ENCODE data around the gene CADM2. TPM values are rescaled to one million over a fixed set of nuclear protein-coding genes. Genes with fewer than 3 reads are reported as not detected.

The CADM2 gene
- total RNA-seq, 4 donors from 2014 or later, result 9.6 to 16.2 (median 11.5) TPM

DNA sequence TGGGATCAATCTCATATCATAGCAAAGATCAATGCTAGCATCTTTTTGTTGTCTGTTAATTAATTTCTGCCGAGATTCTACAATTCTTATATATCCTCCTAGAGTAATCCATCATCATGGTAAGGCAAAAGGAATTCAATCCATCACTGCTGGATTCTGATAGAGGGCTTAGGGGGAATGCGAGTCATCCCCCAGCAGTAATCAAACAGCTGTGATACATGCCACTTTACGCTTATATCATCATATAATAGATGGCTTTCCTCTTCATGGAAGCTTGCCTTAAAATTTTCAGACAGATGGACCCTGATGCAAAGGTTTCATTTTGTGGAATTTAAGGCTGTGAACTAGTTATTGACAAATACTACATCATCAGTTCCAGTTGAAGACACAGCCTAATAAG is 645.9 kb downstream of the CADM2 start:
- Histone ChIP-seq H3K27me3 (no peaks in the 10 kb centered on the region), H3K4me1 (no peaks in the 10 kb centered on the region), H3K9me3 (no peaks in the 10 kb centered on the region), H3K4me3 (no peak overlapping the region), H3K36me3 (no peaks in the 10 kb centered on the region), H3K27ac (replicated peaks in 1 of 4) (no peak overlapping the region)
- DNase-seq (ENCODE audit: extremely low spot score), result no peak
- intact Hi-C loops (cut with DNase I), result no loop called here
- WGBS, result 81% methylated on average over 3 of the region's 3 CpGs
- TF ChIP-seq, protein P1, sequence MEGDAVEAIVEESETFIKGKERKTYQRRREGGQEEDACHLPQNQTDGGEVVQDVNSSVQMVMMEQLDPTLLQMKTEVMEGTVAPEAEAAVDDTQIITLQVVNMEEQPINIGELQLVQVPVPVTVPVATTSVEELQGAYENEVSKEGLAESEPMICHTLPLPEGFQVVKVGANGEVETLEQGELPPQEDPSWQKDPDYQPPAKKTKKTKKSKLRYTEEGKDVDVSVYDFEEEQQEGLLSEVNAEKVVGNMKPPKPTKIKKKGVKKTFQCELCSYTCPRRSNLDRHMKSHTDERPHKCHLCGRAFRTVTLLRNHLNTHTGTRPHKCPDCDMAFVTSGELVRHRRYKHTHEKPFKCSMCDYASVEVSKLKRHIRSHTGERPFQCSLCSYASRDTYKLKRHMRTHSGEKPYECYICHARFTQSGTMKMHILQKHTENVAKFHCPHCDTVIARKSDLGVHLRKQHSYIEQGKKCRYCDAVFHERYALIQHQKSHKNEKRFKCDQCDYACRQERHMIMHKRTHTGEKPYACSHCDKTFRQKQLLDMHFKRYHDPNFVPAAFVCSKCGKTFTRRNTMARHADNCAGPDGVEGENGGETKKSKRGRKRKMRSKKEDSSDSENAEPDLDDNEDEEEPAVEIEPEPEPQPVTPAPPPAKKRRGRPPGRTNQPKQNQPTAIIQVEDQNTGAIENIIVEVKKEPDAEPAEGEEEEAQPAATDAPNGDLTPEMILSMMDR (IDR thresholded peaks at IDR 0.05), result no peak
- no peak for TF ChIP-seq EP300 (IDR thresholded peaks at IDR 0.05)
- no peak for TF ChIP-seq POLR2AphosphoS5 (IDR thresholded peaks at IDR 0.05)
- TF ChIP-seq POLR2A (IDR thresholded peaks at IDR 0.05; ENCODE audit: low read depth), result no peak

DNA sequence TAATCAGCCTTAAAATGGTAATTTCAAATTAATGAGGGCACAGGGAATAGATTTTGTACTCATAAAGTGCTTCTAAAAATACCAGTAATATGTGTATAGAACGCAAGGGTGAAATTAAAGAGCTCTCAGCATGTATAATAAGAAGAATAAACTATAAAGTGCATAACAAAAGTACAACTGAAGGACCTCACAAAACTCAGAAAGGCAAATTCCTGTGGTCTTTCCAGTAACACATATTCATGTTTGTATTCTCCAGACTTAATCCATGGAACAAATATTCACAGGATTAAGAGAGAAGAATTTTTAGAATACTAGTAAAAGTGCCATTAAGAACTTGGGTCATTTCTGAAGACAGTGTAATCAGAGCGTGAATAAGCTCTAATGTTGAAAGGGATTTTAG is 646.3 kb downstream of the CADM2 start:
- TF ChIP-seq POLR2AphosphoS5 (IDR thresholded peaks at IDR 0.05) (no peak), EP300 (IDR thresholded peaks at IDR 0.05) (no peak), POLR2A (IDR thresholded peaks at IDR 0.05; ENCODE audit: low read depth) (no peak)
- TF ChIP-seq, protein P1 (IDR thresholded peaks at IDR 0.05), result no peak
- Histone ChIP-seq H3K4me1 (no peaks in the 10 kb centered on the region), H3K4me3 (no peak overlapping the region), H3K27ac (replicated peaks in 1 of 4) (no peak overlapping the region), H3K9me3 (no peaks in the 10 kb centered on the region), H3K36me3 (no peaks in the 10 kb centered on the region), H3K27me3 (no peaks in the 10 kb centered on the region)
- no peak for DNase-seq (ENCODE audit: extremely low spot score)
- intact Hi-C loops (cut with DNase I), result no loop called here
- 79% methylated on average over 2 of the region's 2 CpGs for WGBS

DNA sequence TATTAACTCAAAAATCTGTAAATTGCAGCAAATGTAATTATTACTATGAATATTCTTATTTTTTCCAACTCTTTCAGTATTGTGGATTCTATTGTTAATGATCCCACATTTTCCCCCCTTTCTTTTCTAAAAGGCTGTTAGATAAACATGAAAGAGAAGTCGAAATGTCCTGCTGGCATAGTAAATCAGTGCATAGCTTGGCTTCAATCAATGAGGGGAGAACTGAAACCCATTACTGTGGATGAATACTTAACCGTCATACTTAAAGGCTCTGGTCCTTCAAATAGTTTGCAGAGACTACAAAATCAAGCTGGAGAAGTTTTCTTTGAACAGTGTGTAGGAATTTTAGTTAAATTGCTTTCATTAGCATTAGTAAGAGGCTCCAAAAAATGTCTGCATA is 667.9 kb downstream of the CADM2 start:
- no peak for DNase-seq (ENCODE audit: extremely low spot score)
- H3K36me3 ChIP-seq, result no peaks in the 10 kb centered on the region
- H3K27ac ChIP-seq (replicated peaks in 1 of 4), result no peak overlapping the region
- H3K27me3 ChIP-seq, result no peaks in the 10 kb centered on the region
- no peaks in the 10 kb centered on the region for H3K4me1 ChIP-seq
- intact Hi-C loops (cut with DNase I), result no loop called here
- WGBS, result 36% methylated on average over 2 of the region's 2 CpGs
- H3K4me3 ChIP-seq, result no peak overlapping the region
- no peak for TF ChIP-seq POLR2AphosphoS5 (IDR thresholded peaks at IDR 0.05)
- TF ChIP-seq POLR2A (IDR thresholded peaks at IDR 0.05; ENCODE audit: low read depth), result no peak
- no peak for TF ChIP-seq EP300 (IDR thresholded peaks at IDR 0.05)
- TF ChIP-seq, protein P1 (IDR thresholded peaks at IDR 0.05), result no peak
- H3K9me3 ChIP-seq, result no peaks in the 10 kb centered on the region

DNA sequence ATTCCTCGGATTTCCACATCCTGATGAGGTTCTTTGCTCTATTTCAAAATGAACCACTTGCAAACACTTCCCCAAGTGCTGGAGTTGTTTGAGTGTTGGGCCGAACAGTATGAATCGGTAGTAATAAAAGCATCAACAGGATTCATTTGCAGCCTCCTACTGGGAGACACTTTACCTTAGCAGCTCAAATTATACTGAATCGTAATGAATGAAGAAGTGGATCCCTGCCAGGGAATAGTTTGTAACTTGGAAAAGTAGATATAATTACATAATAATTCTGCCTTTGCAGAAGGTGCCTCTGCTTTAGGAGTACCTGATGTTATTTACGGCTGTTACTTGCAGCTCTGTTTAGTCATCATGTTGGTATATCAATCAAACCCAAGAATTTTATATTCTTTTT is 669.1 kb downstream of the CADM2 start:
- TF ChIP-seq EP300 (IDR thresholded peaks at IDR 0.05), result no peak
- no peak for TF ChIP-seq POLR2AphosphoS5 (IDR thresholded peaks at IDR 0.05)
- TF ChIP-seq POLR2A (IDR thresholded peaks at IDR 0.05; ENCODE audit: low read depth), result no peak
- TF ChIP-seq, protein P1 (IDR thresholded peaks at IDR 0.05), result no peak
- no peak overlapping the region for H3K27ac ChIP-seq (replicated peaks in 1 of 4)

DNA sequence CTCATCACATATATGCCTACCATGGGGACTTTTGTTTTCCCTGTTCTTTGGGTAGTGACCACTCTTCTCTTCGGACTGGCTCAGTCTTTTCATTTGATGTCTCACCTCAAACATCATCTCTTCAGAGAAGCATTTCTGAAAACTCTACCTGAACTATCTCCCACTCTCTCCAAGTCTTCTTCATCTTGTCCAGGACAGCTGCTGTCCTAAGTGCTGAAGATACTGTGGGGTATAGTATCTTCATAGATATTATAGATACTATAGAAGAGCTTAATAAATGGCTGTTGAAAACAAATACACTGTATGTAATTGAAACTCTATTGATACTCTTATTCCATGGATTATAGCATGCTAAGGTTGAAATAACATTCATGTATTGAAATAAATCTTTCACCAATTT is 672.3 kb downstream of the CADM2 start:
- Histone ChIP-seq H3K4me1 (no peaks in the 10 kb centered on the region), H3K36me3 (no peaks in the 10 kb centered on the region), H3K27me3 (no peaks in the 10 kb centered on the region), H3K4me3 (no peak overlapping the region), H3K9me3 (no peaks in the 10 kb centered on the region), H3K27ac (replicated peaks in 1 of 4) (no peak overlapping the region)
- DNase-seq (ENCODE audit: extremely low spot score), result no peak
- 73% methylated on average over 1 of the region's 1 CpG for WGBS
- TF ChIP-seq, protein P1 (IDR thresholded peaks at IDR 0.05), result no peak
- TF ChIP-seq EP300 (IDR thresholded peaks at IDR 0.05), result no peak
- no peak for TF ChIP-seq POLR2AphosphoS5 (IDR thresholded peaks at IDR 0.05)
- no peak for TF ChIP-seq POLR2A (IDR thresholded peaks at IDR 0.05; ENCODE audit: low read depth)
- intact Hi-C loops (cut with DNase I), result no loop called here

More for the DNA sequence above, 669.1 kb downstream of the CADM2 start:
- intact Hi-C loops (cut with DNase I), result no loop called here
- no peaks in the 10 kb centered on the region for H3K36me3 ChIP-seq
- no peak overlapping the region for H3K4me3 ChIP-seq
- no peaks in the 10 kb centered on the region for H3K9me3 ChIP-seq
- no peaks in the 10 kb centered on the region for H3K27me3 ChIP-seq
- no peak for DNase-seq (ENCODE audit: extremely low spot score)
- H3K4me1 ChIP-seq, result no peaks in the 10 kb centered on the region
- WGBS, result 90% methylated on average over 5 of the region's 5 CpGs
